Tibial nerve (tissue), 4 donors: Measurements from ENCODE around the gene PLCG2. TPM values are rescaled to one million over a fixed set of nuclear protein-coding genes. Genes with fewer than 3 reads are reported as not detected.

ENCODE experiments used
- DNase-seq, 2 donors: peaks; one replicate each; pipeline ENCODE4 v3.0.0-alpha.2; 2019; ENCODE audit warnings: low spot score in 2 of 2
- H3K27ac ChIP-seq, 4 donors: fragments of 200-600 bp; sonication (generic) in 3 of 4; one replicate each; pipeline ENCODE4 v1.5.1; 2017 to 2019; ENCODE audit warnings: mild to moderate bottlenecking in 1 of 4
- H3K27me3 ChIP-seq, 2 donors: fragments of 200-600 bp; sonication (generic) in 1 of 2; one replicate each; pipeline versions ENCODE4 v1.5.1 to v1.6.0; 2017 to 2019
- H3K36me3 ChIP-seq, 3 donors: fragments of 200-600 bp; sonication (generic); one replicate each; pipeline ENCODE4 v1.5.1; 2018 to 2019
- H3K4me1 ChIP-seq, 4 donors: fragments of 200-600 bp; sonication (generic) in 3 of 4; one replicate each; pipeline ENCODE4 v1.5.1; 2017 to 2019
- H3K4me3 ChIP-seq, 4 donors: fragments of 200-600 bp; sonication (generic) in 3 of 4; one replicate each; pipeline ENCODE4 v1.5.1; 2017 to 2019; ENCODE audit warnings: mild to moderate bottlenecking in 1 of 4, moderate library complexity in 1 of 4
- H3K9me3 ChIP-seq, 4 donors: fragments of 200-600 bp; sonication (generic) in 3 of 4; one replicate each; pipeline ENCODE4 v1.5.1; 2017 to 2019
- CTCF ChIP-seq, 5 experiments: fragments of 200-600 bp in 3 of 5; fragments of 450-650 bp in 2 of 5; sonication (generic) in 3 of 5; IDR thresholded peaks; one replicate each; pipeline ENCODE4 v1.5.1; 2016 to 2019; ENCODE audit warnings: antibody characterized with exemption in 5 of 5, mild to moderate bottlenecking in 3 of 5, moderate library complexity in 2 of 5
- EP300 ChIP-seq, 2 donors: sonication (generic); formaldehyde crosslinking; IDR thresholded peaks; one replicate each; pipeline ENCODE4 v1.6.1; 2017; ENCODE audit warnings: antibody characterized with exemption in 2 of 2, mild to moderate bottlenecking in 1 of 2
- POLR2A ChIP-seq, 2 donors: fragments of 450-650 bp; IDR thresholded peaks; one replicate each; pipeline ENCODE4 v1.6.1; 2017; ENCODE audit warnings: antibody characterized with exemption in 2 of 2, mild to moderate bottlenecking in 2 of 2, moderate library complexity in 2 of 2
- WGBS, 2 donors: methylation state at CpG; one replicate each; pipeline ENCODE4 v1.1.5; 2018; 5-methylcytosine and 5-hydroxymethylcytosine counted together
- total RNA-seq, 4 donors: library from RNA; depleted of rRNA; stranded (reverse); fragments of >200 nt; gene quantifications; one replicate each; pipeline ENCODE4 v1.1.0, GENCODE V29; 2016

The PLCG2 gene
- total RNA-seq, 4 donors from 2014 or later, result 13.0 to 28.5 (median 18.9) TPM

GRCh38 chr16:81790830-81791435 is 11.8 kb downstream of the PLCG2 start:
- Histone ChIP-seq H3K4me3 (no peak overlapping the region), H3K27me3 (no peaks in the 10 kb centered on the region), H3K4me1 (no peaks in the 10 kb centered on the region), H3K27ac (no peak overlapping the region), H3K36me3 (no peaks in the 10 kb centered on the region), H3K9me3 (no peaks in the 10 kb centered on the region)
- no peak for TF ChIP-seq EP300 (IDR thresholded peaks at IDR 0.05)
- WGBS, 2 donors, result 37 to 51% methylated on average over 2 of the region's 2 CpGs
- DNase-seq, result no peak

DNA sequence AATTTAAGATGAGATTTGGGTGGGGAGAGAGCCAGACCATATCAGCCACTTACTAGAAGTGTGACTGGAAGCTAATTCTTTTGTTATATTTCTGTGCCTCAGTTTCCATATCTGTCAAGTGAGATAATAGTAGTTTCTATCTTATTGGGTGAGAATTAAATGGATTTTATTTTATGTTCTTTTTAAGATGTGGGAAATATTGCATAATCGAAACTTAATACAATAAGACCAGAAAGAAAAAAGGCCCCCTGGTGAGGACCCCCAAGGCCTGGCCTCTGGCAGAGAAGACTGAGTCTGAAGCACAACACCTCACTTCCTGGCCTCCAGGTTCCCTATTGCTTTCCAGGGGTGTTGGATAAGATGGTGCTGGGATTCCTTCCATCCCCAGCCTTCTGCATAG is 13.7 kb downstream of the PLCG2 start:
- H3K9me3 ChIP-seq, result no peaks in the 10 kb centered on the region
- 95 to 97% methylated on average over 1 of the region's 1 CpG for WGBS, 2 donors
- DNase-seq, result no peak
- no peaks in the 10 kb centered on the region for H3K36me3 ChIP-seq
- no peak overlapping the region for H3K27ac ChIP-seq
- no peak overlapping the region for H3K4me3 ChIP-seq
- H3K4me1 ChIP-seq, result peaks cover 0 to 3% (median 0%) of the 10 kb centered on the region in 4 donors
- no peak for TF ChIP-seq POLR2A (IDR thresholded peaks at IDR 0.05)
- no peak for TF ChIP-seq CTCF (IDR thresholded peaks at IDR 0.05)
- no peak for TF ChIP-seq EP300 (IDR thresholded peaks at IDR 0.05)
- H3K27me3 ChIP-seq, result no peaks in the 10 kb centered on the region

DNA sequence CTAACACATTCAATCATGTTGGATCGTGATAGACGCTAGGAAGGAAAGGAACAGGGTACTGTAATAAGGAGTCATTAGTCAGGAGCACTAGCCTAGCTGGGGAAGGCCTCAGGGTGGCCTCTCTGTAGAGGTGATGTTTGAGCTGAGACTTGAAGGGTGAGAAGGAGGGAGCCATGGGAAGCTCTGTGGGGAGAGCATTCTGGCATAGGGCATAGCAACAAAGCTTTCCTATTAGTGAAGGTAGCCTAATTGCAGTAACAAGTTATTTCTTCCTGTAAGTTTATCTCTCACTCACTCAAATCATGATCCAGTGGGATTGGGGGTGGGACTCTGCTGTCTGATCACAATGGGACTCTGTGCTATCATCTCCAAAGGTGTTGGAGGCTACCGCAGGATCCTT is 16.1 kb downstream of the PLCG2 start:
- Histone ChIP-seq H3K9me3 (no peaks in the 10 kb centered on the region), H3K36me3 (no peaks in the 10 kb centered on the region), H3K27ac (no peak overlapping the region), H3K4me1 (peaks cover 0 to 10% (median 0%) of the 10 kb centered on the region in 4 donors), H3K27me3 (no peaks in the 10 kb centered on the region), H3K4me3 (no peak overlapping the region)
- 92 to 96% methylated on average over 3 of the region's 3 CpGs for WGBS, 2 donors
- no peak for DNase-seq
- TF ChIP-seq CTCF (IDR thresholded peaks at IDR 0.05), result no peak
- no peak for TF ChIP-seq POLR2A (IDR thresholded peaks at IDR 0.05)
- TF ChIP-seq EP300 (IDR thresholded peaks at IDR 0.05), result no peak

GRCh38 chr16:81796035-81796434 is 16.9 kb downstream of the PLCG2 start:
- DNase-seq, result no peak
- Histone ChIP-seq H3K36me3 (no peaks in the 10 kb centered on the region), H3K27me3 (no peaks in the 10 kb centered on the region), H3K4me3 (no peak overlapping the region), H3K9me3 (no peaks in the 10 kb centered on the region), H3K27ac (no peak overlapping the region), H3K4me1 (peaks cover 0 to 10% (median 0%) of the 10 kb centered on the region in 4 donors)
- TF ChIP-seq POLR2A (IDR thresholded peaks at IDR 0.05) (no peak), CTCF (IDR thresholded peaks at IDR 0.05) (no peak), EP300 (IDR thresholded peaks at IDR 0.05) (no peak)
- WGBS, 2 donors, result 76 to 86% methylated on average over 2 of the region's 2 CpGs

DNA sequence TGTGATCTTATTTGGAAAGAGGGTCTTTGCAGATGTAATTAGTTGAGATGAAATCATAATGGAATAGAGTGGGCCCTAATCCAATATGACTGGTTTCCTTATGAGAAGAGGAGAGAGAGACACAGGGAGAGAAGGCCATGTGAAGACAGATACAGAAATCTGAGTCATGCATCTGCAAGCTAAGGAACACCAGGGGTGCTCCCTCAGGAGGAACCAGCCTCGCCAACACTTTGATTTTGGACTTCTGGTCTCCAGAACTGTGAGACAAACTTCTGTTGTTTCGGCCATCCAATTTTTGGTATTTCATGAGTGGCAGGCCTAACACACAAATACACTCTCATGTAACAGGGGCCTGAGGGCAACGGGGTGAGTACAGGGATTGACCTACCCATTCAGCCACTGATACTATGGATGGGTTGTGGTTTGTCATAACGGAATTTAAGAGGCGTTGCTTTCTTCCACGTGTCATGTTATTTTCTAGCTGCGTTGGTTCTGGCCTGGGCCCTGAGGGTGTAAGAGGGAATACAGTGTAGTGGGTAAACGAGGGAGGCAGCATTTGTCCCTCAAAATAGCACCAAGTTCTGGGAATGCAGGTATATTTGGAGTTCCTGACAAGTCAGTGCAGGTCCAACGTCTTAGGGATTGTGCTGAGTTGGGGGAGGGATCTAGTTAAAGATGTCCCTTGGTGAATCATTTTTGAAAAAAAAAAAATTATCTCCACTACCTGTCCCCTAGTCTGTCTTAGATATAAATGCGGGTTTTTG is 17.7 kb downstream of the PLCG2 start:
- WGBS, 2 donors, result 76% methylated on average over 10 of the region's 10 CpGs
- Histone ChIP-seq H3K4me3 (no peak overlapping the region), H3K4me1 (peaks cover 0 to 10% (median 0%) of the 10 kb centered on the region in 4 donors), H3K36me3 (no peaks in the 10 kb centered on the region), H3K27me3 (no peaks in the 10 kb centered on the region), H3K27ac (no peak overlapping the region), H3K9me3 (no peaks in the 10 kb centered on the region)
- TF ChIP-seq CTCF (IDR thresholded peaks at IDR 0.05), result no peak
- no peak for TF ChIP-seq POLR2A (IDR thresholded peaks at IDR 0.05)
- no peak for TF ChIP-seq EP300 (IDR thresholded peaks at IDR 0.05)
- DNase-seq, result no peak
